ENCODE measurements around the gene USP28. TPM values are rescaled to one million over a fixed set of nuclear protein-coding genes. Genes with fewer than 3 reads are reported as not detected.

USP28 gene
- total RNA-seq, 6 experiments from 2014 or later: 15.4 to 21.5 (median 17.8) TPM

DNA sequence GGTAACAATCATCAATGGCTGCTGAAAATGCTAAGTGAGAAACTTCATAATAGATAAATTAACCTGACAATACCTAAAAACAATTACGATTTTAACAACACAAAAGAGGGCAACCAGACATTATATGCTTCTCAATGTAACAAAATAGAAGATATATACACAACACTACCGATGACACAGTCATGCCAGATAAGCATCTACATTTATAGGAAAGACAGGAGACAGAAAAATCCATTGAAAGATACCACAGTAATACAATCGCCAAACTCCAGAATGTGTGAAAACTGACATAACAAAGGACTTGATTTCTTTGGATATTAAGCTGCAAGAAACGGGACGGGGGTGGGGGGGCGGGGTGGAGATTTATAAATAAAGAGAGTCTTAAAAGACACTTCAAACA, 28.3 kb downstream of the USP28 start:
- Mint-ChIP-seq H3K27ac (no peak overlapping the region), H3K9me3 (no peaks in the 10 kb centered on the region), H3K4me3 (no peak overlapping the region), H3K27me3 (ENCODE audit: insufficient read depth) (peaks cover 2% of the 10 kb centered on the region), H3K4me1 (ENCODE audit: low read depth) (no peaks in the 10 kb centered on the region), H3K36me3 (ENCODE audit: low read depth) (peaks cover 14% of the 10 kb centered on the region)
- TF ChIP-seq, protein P1, sequence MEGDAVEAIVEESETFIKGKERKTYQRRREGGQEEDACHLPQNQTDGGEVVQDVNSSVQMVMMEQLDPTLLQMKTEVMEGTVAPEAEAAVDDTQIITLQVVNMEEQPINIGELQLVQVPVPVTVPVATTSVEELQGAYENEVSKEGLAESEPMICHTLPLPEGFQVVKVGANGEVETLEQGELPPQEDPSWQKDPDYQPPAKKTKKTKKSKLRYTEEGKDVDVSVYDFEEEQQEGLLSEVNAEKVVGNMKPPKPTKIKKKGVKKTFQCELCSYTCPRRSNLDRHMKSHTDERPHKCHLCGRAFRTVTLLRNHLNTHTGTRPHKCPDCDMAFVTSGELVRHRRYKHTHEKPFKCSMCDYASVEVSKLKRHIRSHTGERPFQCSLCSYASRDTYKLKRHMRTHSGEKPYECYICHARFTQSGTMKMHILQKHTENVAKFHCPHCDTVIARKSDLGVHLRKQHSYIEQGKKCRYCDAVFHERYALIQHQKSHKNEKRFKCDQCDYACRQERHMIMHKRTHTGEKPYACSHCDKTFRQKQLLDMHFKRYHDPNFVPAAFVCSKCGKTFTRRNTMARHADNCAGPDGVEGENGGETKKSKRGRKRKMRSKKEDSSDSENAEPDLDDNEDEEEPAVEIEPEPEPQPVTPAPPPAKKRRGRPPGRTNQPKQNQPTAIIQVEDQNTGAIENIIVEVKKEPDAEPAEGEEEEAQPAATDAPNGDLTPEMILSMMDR (IDR thresholded peaks at IDR 0.05): no peak
- DNase-seq: no peak

DNA sequence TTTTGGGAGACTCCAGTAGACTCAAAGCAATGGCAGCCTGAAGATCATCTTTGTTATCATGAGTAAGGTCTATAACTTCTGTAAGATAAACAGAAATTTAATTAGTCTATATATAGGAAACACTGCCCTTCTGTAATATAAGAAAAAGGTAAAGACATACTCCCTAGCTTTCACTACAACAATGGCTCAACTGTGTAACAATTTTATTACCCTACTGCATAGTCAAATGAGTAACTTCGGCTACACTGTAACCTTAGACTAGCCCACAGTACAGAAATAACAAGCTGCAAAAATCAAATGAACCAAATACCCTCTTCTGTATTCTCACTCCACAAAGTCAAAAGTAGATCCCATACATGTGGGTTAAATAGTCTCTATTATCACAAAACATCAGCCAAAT, 33.7 kb downstream of the USP28 start:
- H3K4me3 Mint-ChIP-seq: no peak overlapping the region
- no peaks in the 10 kb centered on the region for H3K27me3 Mint-ChIP-seq (ENCODE audit: insufficient read depth)
- H3K9me3 Mint-ChIP-seq: no peaks in the 10 kb centered on the region
- H3K4me1 Mint-ChIP-seq (ENCODE audit: low read depth): 0 out of 2 replicates have a peak, but pooled peaks cover 6% of the 10 kb centered on the region
- H3K27ac Mint-ChIP-seq: no peak overlapping the region
- peaks cover 5% of the 10 kb centered on the region for H3K36me3 Mint-ChIP-seq (ENCODE audit: low read depth)
- DNase-seq: no peak
- TF ChIP-seq, protein P1 (IDR thresholded peaks at IDR 0.05): no peak

DNA sequence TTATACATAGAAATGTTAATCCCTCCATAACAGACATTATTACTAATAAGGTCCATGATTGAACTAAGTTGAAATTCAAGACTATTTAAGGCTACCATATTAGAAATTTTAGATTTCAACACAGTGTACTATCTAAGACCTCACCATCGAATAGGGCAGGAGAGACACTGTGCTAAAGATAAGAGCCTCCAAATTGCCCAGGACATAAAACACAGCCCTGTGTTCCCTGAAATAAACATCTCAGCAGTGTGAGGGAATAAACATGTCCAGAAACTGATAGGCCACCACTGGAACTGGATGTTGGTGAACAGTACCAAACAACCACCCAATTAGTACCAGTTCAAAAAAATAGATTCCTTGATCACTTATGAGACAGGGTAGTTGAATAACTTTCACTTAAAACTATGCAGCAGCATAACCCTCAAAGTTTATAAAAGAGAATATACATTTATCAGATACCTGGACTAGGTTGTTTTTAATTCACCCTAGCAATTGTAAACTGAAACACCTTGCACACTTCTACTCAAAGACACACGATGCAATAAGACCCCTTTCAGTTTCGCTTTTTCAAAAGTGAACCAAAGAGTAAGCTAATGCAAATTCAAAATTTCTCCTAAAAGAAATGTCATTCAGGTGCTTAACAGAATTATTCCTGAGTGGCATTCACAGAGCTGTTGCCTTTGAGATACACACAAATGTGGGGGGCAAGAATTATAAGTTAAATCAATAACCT, 34.3 kb downstream of the USP28 start:
- TF ChIP-seq, protein P1 (IDR thresholded peaks at IDR 0.05): no peak
- Mint-ChIP-seq H3K27ac (no peak overlapping the region), H3K4me1 (ENCODE audit: low read depth) (0 out of 2 replicates have a peak, but pooled peaks cover 6% of the 10 kb centered on the region), H3K27me3 (ENCODE audit: insufficient read depth) (no peaks in the 10 kb centered on the region), H3K36me3 (ENCODE audit: low read depth) (peaks cover 5% of the 10 kb centered on the region), H3K9me3 (no peaks in the 10 kb centered on the region), H3K4me3 (no peak overlapping the region)
- no peak for DNase-seq

GRCh38 chr11:113839842-113840241, 35.5 kb downstream of the USP28 start:
- H3K36me3 Mint-ChIP-seq (ENCODE audit: low read depth): peaks cover 5% of the 10 kb centered on the region
- 0 out of 2 replicates have a peak, but pooled peaks cover 6% of the 10 kb centered on the region for H3K4me1 Mint-ChIP-seq (ENCODE audit: low read depth)
- DNase-seq: no peak
- H3K9me3 Mint-ChIP-seq: no peaks in the 10 kb centered on the region
- H3K4me3 Mint-ChIP-seq: no peak overlapping the region
- no peaks in the 10 kb centered on the region for H3K27me3 Mint-ChIP-seq (ENCODE audit: insufficient read depth)
- no peak overlapping the region for H3K27ac Mint-ChIP-seq
- TF ChIP-seq, protein P1 (IDR thresholded peaks at IDR 0.05): no peak

DNA sequence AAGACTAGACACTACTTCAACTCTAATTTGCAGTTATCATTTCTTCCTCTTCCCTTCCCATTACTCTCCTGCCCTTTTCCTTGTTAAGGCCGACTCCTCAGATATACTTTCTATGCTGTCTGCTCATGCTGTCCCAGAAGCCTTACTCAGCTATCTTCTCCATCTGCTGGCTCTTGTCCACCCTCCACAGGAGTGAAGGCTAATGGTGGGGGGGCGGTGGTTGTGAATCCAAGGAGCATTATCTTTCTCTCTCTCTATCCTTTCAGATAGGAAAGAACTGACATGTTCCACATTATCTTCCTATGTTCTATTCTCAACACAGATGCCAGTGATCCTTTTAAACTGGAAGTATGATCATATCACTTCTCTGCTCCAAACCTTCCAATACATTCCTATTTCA, 37.4 kb downstream of the USP28 start:
- H3K36me3 Mint-ChIP-seq (ENCODE audit: low read depth): peaks cover 5% of the 10 kb centered on the region; the same call in 1 of the 2 replicates
- H3K27me3 Mint-ChIP-seq (ENCODE audit: insufficient read depth): no peaks in the 10 kb centered on the region
- 0 out of 2 replicates have a peak, but pooled peaks cover 6% of the 10 kb centered on the region for H3K4me1 Mint-ChIP-seq (ENCODE audit: low read depth)
- H3K9me3 Mint-ChIP-seq: no peaks in the 10 kb centered on the region
- no peak for DNase-seq
- no peak overlapping the region for H3K27ac Mint-ChIP-seq
- H3K4me3 Mint-ChIP-seq: no peak overlapping the region
- TF ChIP-seq, protein P1 (IDR thresholded peaks at IDR 0.05): no peak

Measured in HFFc6 (cell line).